ENCODE results near the gene HID1.

Gene HID1

DNA sequence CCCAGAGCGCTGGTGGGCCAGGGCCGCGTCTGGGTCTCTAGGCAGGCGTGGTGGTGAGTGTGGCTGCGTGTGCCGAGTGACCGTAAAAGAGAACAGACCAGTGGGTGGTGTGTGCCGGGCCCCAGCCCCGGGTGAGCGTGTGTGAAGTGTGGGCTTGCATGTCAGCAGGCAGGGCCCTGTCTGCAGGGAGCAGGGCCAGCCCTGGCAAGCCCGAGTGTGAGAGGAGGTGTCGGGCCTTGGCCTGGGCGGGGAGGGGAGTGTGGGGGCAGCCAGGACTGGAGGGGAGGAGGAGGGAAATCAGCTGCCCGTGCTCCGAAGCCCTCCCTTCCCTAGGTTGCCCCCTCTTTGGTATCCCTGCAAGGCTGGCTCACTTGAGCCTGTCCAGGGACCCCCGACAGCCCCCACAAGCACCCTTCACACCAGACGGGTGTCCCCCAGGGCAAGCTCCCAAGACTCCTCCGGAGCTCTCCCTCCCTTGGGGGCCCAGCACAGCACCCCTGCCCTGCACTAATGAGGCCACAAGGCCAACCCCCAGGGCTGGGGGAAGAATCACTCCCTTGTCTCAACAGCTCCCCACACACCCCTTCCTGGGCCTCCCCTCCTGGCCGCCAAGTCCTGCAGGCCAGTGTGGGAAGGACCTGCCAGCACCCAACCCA, 51.4 kb downstream of the HID1 start:
- H3K4me3 ChIP-seq (ENCODE audit: low read length) = no peak overlapping the region
- DNase-seq (ENCODE audit: low read depth) = no peak
- TF ChIP-seq, protein P1, sequence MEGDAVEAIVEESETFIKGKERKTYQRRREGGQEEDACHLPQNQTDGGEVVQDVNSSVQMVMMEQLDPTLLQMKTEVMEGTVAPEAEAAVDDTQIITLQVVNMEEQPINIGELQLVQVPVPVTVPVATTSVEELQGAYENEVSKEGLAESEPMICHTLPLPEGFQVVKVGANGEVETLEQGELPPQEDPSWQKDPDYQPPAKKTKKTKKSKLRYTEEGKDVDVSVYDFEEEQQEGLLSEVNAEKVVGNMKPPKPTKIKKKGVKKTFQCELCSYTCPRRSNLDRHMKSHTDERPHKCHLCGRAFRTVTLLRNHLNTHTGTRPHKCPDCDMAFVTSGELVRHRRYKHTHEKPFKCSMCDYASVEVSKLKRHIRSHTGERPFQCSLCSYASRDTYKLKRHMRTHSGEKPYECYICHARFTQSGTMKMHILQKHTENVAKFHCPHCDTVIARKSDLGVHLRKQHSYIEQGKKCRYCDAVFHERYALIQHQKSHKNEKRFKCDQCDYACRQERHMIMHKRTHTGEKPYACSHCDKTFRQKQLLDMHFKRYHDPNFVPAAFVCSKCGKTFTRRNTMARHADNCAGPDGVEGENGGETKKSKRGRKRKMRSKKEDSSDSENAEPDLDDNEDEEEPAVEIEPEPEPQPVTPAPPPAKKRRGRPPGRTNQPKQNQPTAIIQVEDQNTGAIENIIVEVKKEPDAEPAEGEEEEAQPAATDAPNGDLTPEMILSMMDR (conservative IDR thresholded peaks at IDR 0.05; ENCODE audit: low read length) = no peak

DNA sequence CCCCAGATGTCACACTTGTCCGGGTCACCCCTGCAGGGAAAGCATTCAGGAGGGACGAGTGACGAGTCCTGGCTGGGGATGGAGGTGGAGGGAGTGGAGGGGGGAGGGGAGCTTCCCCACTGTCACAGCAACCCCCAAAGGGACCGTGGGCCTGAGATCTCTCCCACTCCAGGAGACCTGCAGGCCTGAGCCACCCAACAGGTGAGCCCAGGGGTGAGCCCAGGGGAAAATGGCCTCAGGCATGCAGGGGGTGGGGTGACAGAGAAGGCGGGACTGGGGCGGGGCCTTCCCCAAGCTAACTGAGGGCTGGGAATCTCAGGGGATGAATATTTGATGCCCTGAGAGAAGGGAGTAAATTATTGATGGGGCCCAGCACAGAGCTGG, 51.9 kb downstream of the HID1 start:
- H3K4me3 ChIP-seq (ENCODE audit: low read length) = no peak overlapping the region
- TF ChIP-seq, protein P1 (conservative IDR thresholded peaks at IDR 0.05; ENCODE audit: low read length) = no peak
- DNase-seq (ENCODE audit: low read depth) = no peak

DNA sequence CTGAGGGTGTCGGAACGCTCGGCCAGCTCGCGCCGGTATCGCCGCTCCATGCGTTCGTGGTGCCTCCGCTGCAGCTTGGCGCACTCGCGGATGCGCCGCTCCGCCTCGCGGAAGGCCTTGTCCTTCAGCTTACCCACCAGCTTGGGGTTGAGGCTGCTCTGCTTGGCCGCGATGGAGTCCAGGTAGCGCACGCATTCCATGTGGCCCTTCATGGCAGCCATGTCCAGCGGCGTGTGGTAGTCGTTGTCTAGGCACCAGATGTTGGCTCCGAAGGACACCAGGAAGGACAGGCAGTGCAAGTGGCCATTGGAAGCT, 52.3 kb downstream of the HID1 start:
- DNase-seq (ENCODE audit: low read depth) = no peak
- no peak overlapping the region for H3K4me3 ChIP-seq (ENCODE audit: low read length)
- TF ChIP-seq, protein P1 (conservative IDR thresholded peaks at IDR 0.05; ENCODE audit: low read length) = no peak

DNA sequence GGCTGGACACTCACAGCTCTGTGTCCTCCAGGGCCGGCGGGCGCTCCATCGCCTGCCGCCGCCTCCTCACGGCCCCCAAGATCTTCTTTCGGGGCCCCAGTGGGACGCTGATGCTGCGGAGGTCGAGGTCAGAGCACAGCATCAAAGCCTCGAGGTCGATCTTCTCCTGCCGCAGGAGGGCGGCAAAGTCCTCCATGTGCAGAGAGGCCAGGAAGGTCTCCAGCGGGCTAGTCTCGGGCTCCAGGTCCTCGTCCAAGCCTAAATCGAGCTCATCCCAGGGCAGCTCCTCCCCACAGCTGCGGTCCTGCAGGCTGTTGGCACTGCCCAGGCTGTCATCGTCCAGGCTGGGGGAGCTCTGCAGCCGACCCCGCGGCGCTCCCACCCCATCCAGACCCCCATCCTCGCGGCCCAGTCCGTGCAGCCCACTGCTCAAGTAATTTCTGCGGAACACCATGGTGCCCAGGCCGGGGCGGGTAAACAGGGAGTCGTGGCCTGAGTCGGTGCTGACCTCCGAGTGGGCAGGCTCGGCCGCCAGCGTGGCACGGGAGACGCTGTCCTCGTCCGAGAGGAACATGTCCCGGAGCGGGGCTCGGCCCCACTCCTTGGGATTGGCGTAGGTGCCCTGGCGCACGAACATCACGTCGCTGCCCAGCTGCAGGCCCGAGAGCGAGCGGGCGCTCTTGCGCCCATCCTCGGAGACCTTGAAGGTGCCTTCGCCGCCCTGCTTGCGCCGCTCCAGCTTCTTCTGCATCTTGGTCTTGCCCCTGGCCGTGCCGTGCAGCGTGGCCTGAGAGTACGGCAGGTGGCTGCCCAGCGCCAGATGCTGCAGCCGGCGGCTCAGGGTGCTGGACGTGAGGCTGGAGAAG, 52.9 kb downstream of the HID1 start:
- TF ChIP-seq, protein P1 (conservative IDR thresholded peaks at IDR 0.05; ENCODE audit: low read length) = peak; percentile 40; the same call in 1 of the 2 replicates
- peak; percentile 12 for DNase-seq (ENCODE audit: low read depth)
- no peak overlapping the region for H3K4me3 ChIP-seq (ENCODE audit: low read length)

DNA sequence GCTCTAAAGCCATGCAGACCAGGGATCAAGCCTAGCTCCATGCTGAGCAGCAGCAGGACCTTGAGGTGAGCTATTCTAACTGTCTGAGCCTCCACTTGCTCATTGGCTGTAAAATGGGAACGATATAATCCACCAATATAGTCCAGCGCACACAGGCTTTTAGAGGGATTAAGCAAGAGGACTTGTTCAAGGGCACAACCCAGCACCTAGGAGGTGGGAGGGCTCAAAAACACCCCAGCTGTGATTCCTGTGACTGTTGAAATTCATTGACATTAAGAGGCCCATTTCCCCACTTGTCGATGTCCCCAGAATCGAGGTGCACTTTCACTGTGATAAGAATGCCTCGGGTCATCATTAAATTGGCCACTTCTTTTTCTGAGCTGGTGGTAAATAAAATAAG, 53.7 kb downstream of the HID1 start:
- no peak overlapping the region for H3K4me3 ChIP-seq (ENCODE audit: low read length)
- TF ChIP-seq, protein P1 (conservative IDR thresholded peaks at IDR 0.05; ENCODE audit: low read length) = no peak

DNA sequence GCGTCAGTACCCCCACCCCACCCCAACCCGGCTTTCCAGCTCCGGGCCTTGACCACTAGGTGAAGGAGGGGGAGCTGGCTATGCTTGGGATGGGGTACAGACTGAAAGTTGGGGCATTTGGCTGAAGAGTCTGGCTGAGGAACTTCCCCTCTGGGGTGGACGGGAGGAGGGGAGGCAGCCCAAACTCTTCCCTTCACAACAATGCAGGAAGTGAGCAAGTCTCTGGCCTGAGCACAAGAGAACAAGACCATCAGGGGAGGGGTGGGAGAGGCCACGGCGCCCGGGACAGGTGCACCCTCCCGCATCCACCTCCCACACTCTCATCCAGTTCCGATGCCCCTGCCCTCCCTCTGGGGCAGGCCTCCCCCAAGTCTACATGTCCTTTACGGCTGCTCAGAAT, 55.1 kb downstream of the HID1 start:
- no peak for DNase-seq (ENCODE audit: low read depth)
- no peak overlapping the region for H3K4me3 ChIP-seq (ENCODE audit: low read length)
- TF ChIP-seq, protein P1 (conservative IDR thresholded peaks at IDR 0.05; ENCODE audit: low read length) = no peak

More for the DNA sequence above, 53.7 kb downstream of the HID1 start:
- no peak for DNase-seq (ENCODE audit: low read depth)

DNA sequence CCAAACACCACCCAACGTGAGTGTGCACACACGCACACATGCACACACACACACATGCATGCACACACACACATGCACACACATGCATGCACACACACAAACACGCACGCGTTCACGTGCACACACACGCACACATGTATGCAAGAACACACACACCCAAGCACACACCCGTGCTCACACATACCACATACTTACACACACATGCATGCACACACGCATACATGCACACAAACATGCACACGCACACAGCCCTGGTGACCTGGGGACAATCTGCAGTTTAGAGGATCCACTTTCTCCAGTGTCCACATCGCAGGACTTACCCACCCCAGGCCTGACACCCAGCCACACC, 55.7 kb downstream of the HID1 start:
- TF ChIP-seq, protein P1 (conservative IDR thresholded peaks at IDR 0.05; ENCODE audit: low read length) = no peak
- DNase-seq (ENCODE audit: low read depth) = no peak

More for the DNA sequence above, 55.7 kb downstream of the HID1 start:
- H3K4me3 ChIP-seq (ENCODE audit: low read length) = no peak overlapping the region

Data from AG10803 (cell line).